ELF-1 (cell line): ENCODE results near the gene SLC25A1.

Experiments used
- DNase-seq: peaks from one replicate; pipeline ENCODE4 v3.0.0-alpha.2; 2016; ENCODE audit warnings: low read depth, low spot score

The SLC25A1 gene

GRCh38 chr22:19178657-19179496 lies at the start of gene SLC25A1:
TSS of gene SLC25A1 (minus strand) at chr22:19178736. CDS start at chr22:19178673, 63 bp downstream.
- DNase-seq, result peak; percentile 86

- DNase-seq, result no peak
Measured at GRCh38 chr22:19228179-19228578, 49.6 kb upstream of the SLC25A1 start.

GRCh38 chr22:19226428-19226827 lies 47.9 kb upstream of the SLC25A1 start:
- no peak for DNase-seq

GRCh38 chr22:19225560-19225959 lies 47.0 kb upstream of the SLC25A1 start:
- DNase-seq, result no peak

GRCh38 chr22:19224985-19225384 lies 46.4 kb upstream of the SLC25A1 start:
- no peak for DNase-seq

- DNase-seq, result no peak
Measured at GRCh38 chr22:19224557-19224956, 46.0 kb upstream of the SLC25A1 start.

- DNase-seq, result no peak
Measured at GRCh38 chr22:19223617-19224016, 45.1 kb upstream of the SLC25A1 start.

- DNase-seq, result no peak
Measured at GRCh38 chr22:19223110-19223509, 44.6 kb upstream of the SLC25A1 start.

GRCh38 chr22:19222242-19223005 lies 43.9 kb upstream of the SLC25A1 start:
- DNase-seq, result no peak

GRCh38 chr22:19220867-19221266 lies 42.3 kb upstream of the SLC25A1 start:
- DNase-seq, result no peak

- DNase-seq, result peak; percentile 15
Measured at GRCh38 chr22:19218541-19219233, 40.2 kb upstream of the SLC25A1 start.

- no peak for DNase-seq
Measured at GRCh38 chr22:19216579-19216978, 38.0 kb upstream of the SLC25A1 start.

- no peak for DNase-seq
Measured at GRCh38 chr22:19215360-19215759, 36.8 kb upstream of the SLC25A1 start.

- no peak for DNase-seq
Measured at GRCh38 chr22:19214078-19214473, 35.5 kb upstream of the SLC25A1 start.

- no peak for DNase-seq
Measured at GRCh38 chr22:19213442-19214077, 35.0 kb upstream of the SLC25A1 start.

- no peak for DNase-seq
Measured at GRCh38 chr22:19213001-19213400, 34.5 kb upstream of the SLC25A1 start.

GRCh38 chr22:19212302-19212870 lies 33.9 kb upstream of the SLC25A1 start:
- DNase-seq, result no peak

GRCh38 chr22:19210188-19210587 lies 31.7 kb upstream of the SLC25A1 start:
- DNase-seq, result no peak

- DNase-seq, result no peak
Measured at GRCh38 chr22:19208287-19208847, 29.8 kb upstream of the SLC25A1 start.

- no peak for DNase-seq
Measured at GRCh38 chr22:19207884-19208283, 29.3 kb upstream of the SLC25A1 start.

GRCh38 chr22:19207401-19207808 lies 28.9 kb upstream of the SLC25A1 start:
- DNase-seq, result no peak
